HepG2 (cell line): Measurements from ENCODE around the gene PIN4.

Source experiments
- CTCF ChIP-seq: sonication (generic); formaldehyde crosslinking; IDR thresholded peaks from 2 replicates; pipeline ENCODE4 v1.5.0; 2020; ENCODE audit warnings: mild to moderate bottlenecking, missing genetic modification reagents, moderate library complexity
- ETV6 ChIP-seq: sonication (generic); formaldehyde crosslinking; conservative IDR thresholded peaks from 2 replicates; pipeline ENCODE4 v1.4.0; 2020; ENCODE audit warnings: missing genetic modification reagents
- HBP1 ChIP-seq: IDR thresholded peaks from 2 replicates; pipeline ENCODE4 v1.6.1; 2016; ENCODE audit warnings: low read depth, control low read depth
- HDAC6 ChIP-seq: fragments of 200-600 bp; sonication (generic); IDR thresholded peaks from 2 replicates; pipeline ENCODE4 v1.7.0; 2017; ENCODE audit warnings: mild to moderate bottlenecking, antibody characterized with exemption, low read length, low read depth
- MBNL3 ChIP-seq: fragments of 250-450 bp; sonication (Bioruptor Pico); conservative IDR thresholded peaks from 2 replicates; pipeline ENCODE4 v1.8.0; 2022; ENCODE audit warnings: mild to moderate bottlenecking, inconsistent platforms
- NPAS2 ChIP-seq: sonication (generic); formaldehyde crosslinking; IDR thresholded peaks from 2 replicates; pipeline ENCODE4 v1.8.0; 2022; ENCODE audit warnings: mild to moderate bottlenecking, missing genetic modification reagents, borderline replicate concordance
- POLR2A ChIP-seq, 2 experiments: IDR thresholded peaks; 2 replicates each; pipeline ENCODE4 v1.6.1; 2011; ENCODE audit warnings: low read depth in 2 of 2, low read length in 2 of 2, mild to moderate bottlenecking in 1 of 2, moderate library complexity in 1 of 2; ENCODE audit not compliant: insufficient read depth in 1 of 2
- SMAD3 ChIP-seq: sonication (generic); formaldehyde crosslinking; IDR thresholded peaks from 2 replicates; pipeline ENCODE4 v1.4.0; 2020; ENCODE audit warnings: missing genetic modification reagents
- ZBTB26 ChIP-seq: IDR thresholded peaks from 2 replicates; pipeline ENCODE4 v1.6.1; 2016; ENCODE audit warnings: missing compliant biosample characterization, missing genetic modification reagents, borderline replicate concordance
- ZNF468 ChIP-seq: sonication (generic); formaldehyde crosslinking; IDR thresholded peaks from 2 replicates; pipeline ENCODE4 v1.8.0; 2022; ENCODE audit warnings: mild to moderate bottlenecking, moderate library complexity, missing genetic modification reagents
- ZNF772 ChIP-seq: sonication (generic); formaldehyde crosslinking; IDR thresholded peaks from 2 replicates; pipeline ENCODE4 v1.5.0; 2020; ENCODE audit warnings: mild to moderate bottlenecking, missing genetic modification reagents

DNA sequence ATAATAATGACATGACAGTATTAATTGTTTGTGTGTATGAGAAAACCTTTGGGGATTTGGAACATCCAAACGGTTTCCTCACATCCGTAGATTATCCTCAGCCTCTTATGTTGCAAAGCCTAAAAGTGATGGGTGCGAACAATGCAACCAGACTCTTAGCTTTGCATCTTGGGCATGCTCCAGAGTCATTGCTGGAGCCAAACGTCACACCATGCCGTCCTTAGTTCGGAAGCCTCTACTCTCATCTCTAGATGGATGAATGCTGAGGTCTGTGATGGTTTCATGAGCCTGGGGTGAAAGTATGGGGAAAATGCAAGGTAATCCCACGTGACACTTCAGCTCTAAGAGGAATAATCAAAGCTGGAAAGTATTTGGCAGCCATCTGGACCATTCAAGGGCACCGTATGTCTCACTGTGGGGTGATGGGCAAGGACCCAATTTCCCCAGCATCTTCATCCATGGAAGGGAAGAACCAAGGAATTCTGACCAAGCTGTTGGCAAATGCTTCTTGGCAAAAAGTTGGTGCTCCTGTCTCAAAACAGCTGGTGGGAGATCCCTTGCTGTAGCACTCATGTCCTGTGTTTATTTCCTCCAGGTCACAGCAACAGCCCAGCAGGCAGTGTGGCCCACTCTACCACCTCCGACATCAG is 43.6 kb upstream of the PIN4 start:
- no peak for TF ChIP-seq ZNF772 (CRISPR knock-in tag)
- no peak for TF ChIP-seq MBNL3 (CRISPR knock-in tag)
- no peak for TF ChIP-seq HDAC6
- TF ChIP-seq ZNF468 (CRISPR knock-in tag) = no peak
- TF ChIP-seq CTCF (CRISPR knock-in tag) = no peak
- no peak for TF ChIP-seq HBP1 (CRISPR knock-in tag)
- no peak for TF ChIP-seq ZBTB26
- TF ChIP-seq POLR2A (IDR thresholded peaks at IDR 0.05; ENCODE audit: insufficient read depth in 1 of 2, low read depth in 2 of 2, low read length in 2 of 2) = no peak
- no peak for TF ChIP-seq SMAD3 (CRISPR knock-in tag)
- no peak for TF ChIP-seq NPAS2
- TF ChIP-seq ETV6 (CRISPR knock-in tag) = no peak
